NCI-H2029 treated with DMSO at 0.1 percent for 48 hours (cell line): ENCODE measurements around the gene PTPRH.
"Not testable (repeated sequence)": the region's sequence is repeated elsewhere in the genome, so short reads cannot be mapped to it uniquely, and the experiment has no call there.

Experiments used
- DNase-seq: peaks from one replicate; lab custom pipeline; 2025; lab: John Stamatoyannopoulos, UW

The PTPRH gene

GRCh38 chr19:55158848-55159749, 50.2 kb downstream of the PTPRH start:
- DNase-seq: no peak

- no peak for DNase-seq
Observed at GRCh38 chr19:55158423-55158822, 50.9 kb downstream of the PTPRH start.

DNA sequence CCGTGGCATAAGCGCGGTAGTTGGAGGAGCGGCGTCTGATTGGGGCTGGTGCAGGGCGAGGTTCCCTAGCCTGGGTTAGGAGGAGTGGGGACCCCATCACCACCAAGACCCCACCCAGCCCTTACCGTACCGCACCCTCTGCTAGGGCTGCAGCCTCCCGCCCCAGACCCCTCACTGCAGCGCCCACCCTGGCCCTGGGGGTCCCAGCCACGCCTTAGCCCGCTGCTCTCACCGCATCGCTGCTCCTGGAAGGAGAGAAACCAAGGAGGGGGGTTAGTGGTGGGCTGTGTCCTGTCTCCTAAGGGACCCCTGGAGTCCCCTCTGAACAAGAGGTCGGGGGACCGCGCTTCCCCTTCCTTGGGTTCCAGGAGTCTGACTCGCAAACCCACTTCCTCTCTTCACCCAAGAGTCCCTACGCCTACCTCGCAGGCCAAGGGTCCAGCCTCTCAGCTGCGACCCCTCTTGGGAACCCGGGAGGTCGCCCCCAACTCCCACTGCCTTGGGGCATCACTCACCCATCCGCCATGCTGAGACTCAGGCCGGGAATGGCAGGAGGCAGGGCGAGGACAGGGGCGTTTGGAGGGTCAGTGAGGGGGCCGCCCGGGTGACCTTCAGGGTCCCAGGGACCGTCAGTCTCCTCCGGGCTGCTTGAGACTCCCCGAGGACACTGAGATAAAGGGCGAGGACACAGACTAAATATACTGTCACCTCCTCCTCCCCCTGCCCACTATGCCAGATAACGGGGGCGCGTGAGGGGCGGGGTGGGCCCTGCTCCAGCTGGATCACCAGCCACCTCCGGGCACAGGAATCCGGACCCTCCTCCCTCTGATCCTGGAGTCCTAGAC, 52.0 kb downstream of the PTPRH start, which contains the start of gene TNNI3:
Gene TNNI3, minus strand, starts transcription at position 669 of the 845 bp plus-strand sequence. Its CDS starts 143 bp downstream, at position 526.
- no peak for DNase-seq

DNA sequence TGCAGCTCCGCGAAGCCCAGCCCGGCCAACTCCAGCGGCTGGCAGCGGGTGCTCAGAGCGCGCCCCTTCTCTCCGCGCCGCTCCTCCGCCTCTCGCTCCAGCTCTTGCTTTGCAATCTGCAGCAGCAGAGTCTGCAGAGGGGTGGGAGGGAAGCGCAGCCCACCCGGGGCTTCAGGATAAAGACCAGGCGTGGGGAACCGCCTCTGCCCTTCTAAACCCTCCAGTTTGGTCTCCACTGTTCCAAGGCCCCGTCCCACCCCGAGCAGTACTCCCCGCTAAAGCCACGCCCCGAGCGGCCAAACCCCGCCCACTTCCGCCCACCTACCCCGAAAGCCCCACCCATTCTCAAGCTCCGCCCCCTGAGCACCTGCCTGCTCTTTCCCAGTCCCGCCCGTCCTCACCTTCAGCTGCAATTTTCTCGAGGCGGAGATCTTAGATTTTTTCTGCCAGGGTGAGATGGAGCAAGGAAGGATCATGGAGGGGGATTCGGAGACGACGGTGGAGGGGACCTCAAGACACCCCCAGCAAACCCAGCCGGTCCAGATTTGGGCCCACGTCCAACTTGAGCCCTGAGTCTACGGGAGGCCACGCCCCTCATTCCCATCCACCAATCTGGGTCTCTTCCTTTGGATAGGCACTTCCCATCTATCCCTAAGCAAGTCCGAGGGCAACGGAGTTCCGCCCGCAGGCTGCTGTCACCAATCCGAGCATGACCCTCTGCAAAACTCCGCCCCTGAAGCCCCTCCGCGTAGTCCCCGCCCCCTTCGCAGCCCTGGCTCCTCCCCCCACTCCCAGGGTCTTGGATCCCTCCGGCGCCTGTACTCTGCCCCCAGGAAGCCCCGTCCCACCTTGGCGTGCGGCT, 52.9 kb downstream of the PTPRH start:
- no peak for DNase-seq

DNA sequence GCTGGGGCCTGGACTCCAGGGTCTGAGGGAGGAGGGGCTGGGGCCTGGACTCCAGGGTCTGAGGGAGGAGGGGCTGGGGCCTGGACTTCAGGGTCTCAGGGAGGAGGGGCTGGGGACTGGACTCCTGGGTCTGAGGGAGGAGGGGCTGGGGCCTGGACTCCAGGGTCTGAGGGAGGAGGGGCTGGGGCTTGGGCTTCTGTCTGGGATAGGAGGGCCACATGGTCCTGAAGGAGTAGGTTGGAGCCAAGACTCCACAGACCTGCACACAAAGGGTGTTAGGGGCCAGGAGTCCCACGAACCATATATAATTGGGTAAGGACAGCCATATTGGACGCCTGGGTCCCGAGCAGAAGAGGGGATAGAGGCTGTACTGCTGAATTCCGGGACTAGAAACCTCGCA, 53.5 kb downstream of the PTPRH start:
- DNase-seq: not testable (repeated sequence)

GRCh38 chr19:55153652-55154264, 55.5 kb downstream of the PTPRH start:
- no peak for DNase-seq

DNA sequence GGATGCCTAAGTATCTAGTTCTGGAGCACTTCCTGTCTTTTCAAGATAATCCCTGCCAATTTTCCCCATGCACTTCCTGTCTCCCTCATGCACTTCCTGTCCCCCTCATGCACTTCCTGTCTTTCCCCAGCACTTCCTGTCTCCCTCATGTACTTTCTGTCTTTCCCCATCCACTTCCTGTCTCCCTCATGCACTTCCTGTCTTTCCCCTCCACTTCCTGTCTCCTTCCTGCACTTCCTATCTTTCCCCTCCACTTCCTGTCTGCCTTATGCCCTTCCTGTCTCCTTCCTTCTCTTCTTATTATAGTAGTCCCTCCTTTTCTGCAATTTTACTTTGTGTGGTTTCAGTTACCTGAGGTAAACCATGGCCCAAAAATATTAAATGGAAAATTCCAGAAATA, 57.3 kb downstream of the PTPRH start:
- no peak for DNase-seq

DNA sequence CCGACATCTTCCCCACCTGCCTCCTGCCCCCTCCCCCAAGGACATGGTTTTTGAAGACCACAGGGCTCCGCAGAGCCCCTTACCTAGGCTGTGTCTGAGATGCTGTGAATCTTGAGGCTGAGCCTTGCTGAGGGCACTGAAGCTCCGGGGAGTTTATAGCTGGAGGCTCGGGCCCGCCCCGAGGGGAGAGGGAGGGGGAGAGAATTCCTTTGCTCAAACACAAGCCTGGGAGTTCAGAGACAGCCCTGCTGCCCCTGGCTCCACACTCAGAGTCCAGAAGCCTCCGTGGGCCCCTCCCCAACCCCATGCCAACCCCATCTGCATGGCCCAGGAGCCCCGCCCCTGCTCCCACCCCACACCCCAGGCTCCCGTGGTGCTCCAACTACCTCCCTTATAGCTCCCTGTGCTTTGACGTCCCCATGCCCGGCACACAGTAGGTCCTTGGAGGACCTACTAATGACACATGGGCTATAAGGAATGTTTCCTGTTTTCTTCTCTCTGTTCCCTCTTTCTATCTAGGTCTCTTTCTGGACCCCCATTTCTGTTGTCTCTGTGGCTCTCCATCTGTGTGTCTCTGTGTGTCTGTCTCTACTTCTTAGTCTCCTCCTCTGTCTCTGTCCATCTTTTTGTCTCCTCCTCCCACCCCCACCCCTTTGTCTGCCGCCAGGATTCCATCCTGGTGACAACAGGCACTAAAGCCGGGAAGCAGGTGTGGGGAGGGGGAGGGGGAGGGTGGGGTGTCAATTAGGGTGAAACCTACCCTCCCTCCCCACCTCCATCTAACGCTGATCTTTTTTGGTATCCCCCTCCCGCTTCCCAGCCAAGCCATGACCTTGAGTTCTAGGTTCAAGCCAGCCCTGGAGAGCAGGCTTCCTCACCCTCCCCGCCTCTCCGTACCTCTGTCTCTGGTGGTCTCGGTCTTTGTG, 60.0 kb downstream of the PTPRH start, which contains the start of gene TNNT1:
Gene TNNT1, minus strand, starts transcription at position 129 of the 926 bp plus-strand sequence. CDS start 2,049 bp downstream, outside the sequence.
- DNase-seq: no peak

DNA sequence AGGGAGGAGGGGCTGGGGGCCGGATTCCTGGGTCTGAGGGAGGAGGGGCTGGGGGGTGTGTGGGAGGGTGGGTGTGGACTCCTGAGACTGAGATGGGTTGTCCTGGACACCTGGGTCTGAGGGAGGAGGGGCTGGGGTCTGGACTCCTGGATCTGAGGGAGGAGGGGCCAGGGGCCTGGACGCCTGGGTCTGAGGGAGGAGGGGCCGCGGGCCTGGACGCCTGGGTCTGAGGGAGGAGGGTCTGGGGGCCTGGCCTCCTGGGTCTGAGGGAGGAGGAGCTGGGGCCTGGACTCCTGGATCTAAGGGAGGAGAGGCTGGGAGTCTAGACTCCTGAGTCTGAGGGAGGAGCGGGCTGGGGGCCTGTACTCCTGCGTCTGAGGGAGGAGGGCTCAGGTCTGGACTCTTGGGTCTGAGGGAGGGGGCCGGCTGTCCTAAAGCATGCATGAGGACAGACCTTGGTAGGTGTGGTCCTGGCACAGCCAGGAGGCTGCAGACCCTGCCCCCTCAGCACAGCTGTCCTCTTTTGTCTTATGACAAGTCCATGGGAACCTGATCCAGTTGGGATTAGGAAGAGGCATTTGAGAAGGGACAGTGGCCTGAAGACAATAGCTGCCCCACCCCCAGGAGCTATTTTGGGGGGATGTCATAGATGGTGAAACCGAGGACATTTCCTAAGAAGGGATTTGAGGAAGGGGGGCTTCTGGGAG, 61.6 kb downstream of the PTPRH start:
- DNase-seq: no peak

DNA sequence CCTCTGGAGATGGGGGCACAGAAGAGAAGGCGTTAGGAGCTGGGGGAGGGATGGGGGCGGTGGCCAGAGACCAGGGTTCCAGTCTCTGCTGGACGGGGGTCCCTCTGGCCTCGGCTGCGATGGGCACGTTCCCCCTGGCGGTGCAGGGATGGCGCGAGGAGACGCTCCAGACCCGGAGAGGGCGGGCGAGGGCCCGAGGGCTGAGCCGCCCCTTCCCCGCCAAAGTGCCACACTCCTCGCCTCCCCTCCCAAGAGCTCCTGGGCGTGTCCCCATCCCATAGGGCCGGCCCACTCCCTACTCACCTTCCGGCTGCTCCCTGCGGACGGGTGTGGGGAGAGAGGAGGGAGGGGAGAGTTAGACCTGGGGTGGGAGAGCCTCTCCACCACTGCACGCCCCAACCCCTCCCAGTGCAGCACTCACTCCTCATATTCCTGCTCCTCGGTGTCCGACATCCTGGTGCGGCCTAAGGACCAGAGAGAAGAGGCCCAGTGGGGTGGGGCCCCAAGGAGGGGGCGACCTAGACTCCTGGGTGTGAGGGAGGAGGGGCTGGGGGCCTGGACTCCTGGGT, 62.5 kb downstream of the PTPRH start:
- DNase-seq: no peak

DNA sequence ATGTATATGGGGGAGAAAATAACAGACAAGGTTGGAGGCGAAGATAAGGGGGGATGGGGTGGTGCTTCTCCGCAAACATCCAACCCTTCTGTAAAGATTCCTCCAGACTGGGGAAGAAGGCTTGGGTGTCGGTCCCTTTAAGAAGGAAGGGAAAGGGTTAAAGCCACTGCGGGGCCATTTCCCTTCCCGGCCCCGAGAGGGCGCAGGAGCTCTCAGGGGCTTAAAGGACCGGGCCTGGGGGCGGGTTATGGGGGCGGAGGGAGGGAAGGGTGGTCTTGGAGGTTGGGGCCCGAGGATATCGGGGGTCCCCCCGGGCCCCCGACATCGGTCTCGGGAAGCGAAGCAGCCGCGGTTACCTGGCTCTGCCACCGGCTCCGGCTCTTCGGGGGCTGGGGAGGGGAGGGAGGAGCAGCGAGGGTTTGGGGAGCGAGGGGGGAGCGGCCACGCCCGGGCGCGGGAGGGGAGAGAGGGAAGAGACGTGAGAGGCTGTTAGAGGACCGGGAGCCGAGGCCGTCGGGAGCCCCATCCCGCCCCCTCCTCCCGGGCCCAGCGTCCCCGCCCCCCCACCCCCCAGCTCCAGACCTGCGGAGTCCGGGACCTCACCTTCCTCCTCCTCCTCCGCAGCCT, 63.1 kb downstream of the PTPRH start:
- DNase-seq: no peak

GRCh38 chr19:55145232-55145631, 64.1 kb downstream of the PTPRH start:
- DNase-seq: no peak

DNA sequence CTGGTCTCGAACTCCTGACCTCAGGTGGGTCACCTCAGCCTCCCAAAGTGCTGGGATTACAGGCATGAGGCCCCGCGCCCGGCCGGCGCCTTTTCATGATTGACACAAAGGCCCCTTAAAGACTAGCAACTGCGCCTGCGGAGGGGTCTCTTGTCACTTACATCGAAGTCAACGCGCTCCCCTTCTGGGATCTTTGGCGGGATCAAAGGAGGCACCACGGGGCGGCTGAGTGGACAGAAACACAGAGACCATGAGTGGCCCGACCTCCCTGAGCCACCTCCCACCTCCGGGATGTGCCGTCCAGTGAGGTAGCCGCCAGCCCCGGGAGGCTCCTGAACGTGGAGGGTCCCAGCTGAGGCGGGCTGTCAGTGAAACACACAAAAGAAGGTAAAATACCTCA, 67.6 kb downstream of the PTPRH start:
- DNase-seq: no peak

DNA sequence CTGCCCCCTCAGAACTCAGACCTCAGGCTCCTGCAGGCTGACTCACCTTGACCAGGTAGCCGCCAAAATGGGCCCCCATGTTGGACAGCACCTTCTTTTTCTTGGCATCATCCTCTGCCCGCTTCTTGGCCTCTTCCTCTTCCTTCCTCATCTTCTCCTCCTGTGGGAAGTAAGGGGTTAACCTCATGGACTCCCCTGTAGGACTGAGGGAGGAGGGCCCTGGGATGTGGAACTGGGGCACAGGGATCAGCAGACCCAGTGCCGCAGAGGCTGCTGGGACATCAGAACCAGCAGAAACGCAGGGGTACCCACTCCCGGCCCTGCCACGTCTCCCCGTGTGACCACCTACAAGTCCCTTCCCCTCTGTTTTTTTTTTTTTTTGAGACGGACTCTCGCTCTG, 71.4 kb downstream of the PTPRH start:
- no peak for DNase-seq

- no peak for DNase-seq
Observed at GRCh38 chr19:55136399-55137102, 72.8 kb downstream of the PTPRH start.

GRCh38 chr19:55134736-55135135, 74.6 kb downstream of the PTPRH start:
- DNase-seq: no peak

DNA sequence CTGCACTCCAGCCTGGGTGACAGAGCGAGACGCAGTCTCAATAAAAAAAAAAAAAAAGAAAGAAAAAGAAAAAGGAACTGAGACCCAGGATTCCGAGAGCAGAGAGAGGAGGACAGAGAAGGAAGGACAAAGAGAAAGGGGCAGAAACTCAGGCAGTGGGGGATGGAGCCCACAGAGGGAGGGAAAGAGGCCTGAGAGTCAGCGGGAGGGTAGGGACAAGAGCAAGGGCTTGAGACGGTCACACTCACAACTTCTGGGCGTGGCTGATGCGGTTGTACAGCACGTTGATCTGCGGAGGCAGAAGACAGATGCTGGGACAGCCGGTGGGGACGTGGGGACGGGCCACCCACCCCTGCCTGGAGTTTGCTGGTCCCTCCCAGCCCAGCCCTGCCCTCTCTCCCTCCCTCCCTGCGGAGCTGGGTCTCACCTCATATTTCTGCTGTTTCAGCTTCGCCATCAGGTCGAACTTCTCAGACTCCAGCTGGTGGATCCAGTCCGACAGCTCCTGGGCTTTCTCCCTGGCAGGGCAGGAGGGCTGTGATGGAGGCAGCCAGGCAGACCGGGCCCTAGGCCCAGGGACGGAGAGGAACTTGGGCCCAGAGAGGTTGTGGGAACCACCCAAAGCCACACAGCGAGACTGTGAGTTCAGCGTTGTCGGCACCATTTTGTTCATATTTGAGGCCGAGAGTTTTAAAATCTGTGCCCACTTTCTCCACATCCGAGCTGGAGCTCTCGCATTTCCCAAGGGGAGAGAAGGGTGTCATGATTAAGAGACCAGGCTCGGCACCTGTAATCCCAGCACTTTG, 75.5 kb downstream of the PTPRH start:
- no peak for DNase-seq
